Neural cell (in vitro differentiated cells): ENCODE data around the gene AGPAT4. TPM values are rescaled to one million over a fixed set of nuclear protein-coding genes. Genes with fewer than 3 reads are reported as not detected.

Experiments used
- H2AFZ ChIP-seq: fragments of 200-600, 300-800 bp; sonication (generic), shearing (Covaris generic); 2 replicates; pipeline ENCODE4 v1.6.0; 2014; ENCODE audit warnings: low read depth, mild to moderate bottlenecking, antibody characterized with exemption, low read length, moderate library complexity
- H3F3A ChIP-seq: fragments of 200-600 bp; shearing (Covaris generic); 2 replicates; pipeline ENCODE4 v1.6.1; 2016; ENCODE audit warnings: mild to moderate bottlenecking, moderate library complexity, mixed read lengths, antibody characterized with exemption, low read length; ENCODE audit not compliant: insufficient read depth, poor library complexity, severe bottlenecking
- H3K27ac ChIP-seq: fragments of 200-600, 300-800 bp; sonication (generic), shearing (Covaris generic); 2 replicates; pipeline ENCODE4 v1.5.1; 2014; ENCODE audit warnings: mild to moderate bottlenecking, low read length, moderate library complexity
- H3K27me3 ChIP-seq: fragments of 300-800, 200-600 bp; sonication (generic), shearing (Covaris generic); 2 replicates; pipeline ENCODE4 v1.6.0; 2014; ENCODE audit warnings: mild to moderate bottlenecking, low read depth, low read length, moderate library complexity; ENCODE audit not compliant: insufficient read depth
- H3K36me3 ChIP-seq: fragments of 300-800, 200-600 bp; sonication (generic), shearing (Covaris generic); 2 replicates; pipeline ENCODE4 v1.5.1; 2014; ENCODE audit warnings: mild to moderate bottlenecking, antibody characterized with exemption, low read length, moderate library complexity; ENCODE audit not compliant: insufficient read depth
- H3K4me2 ChIP-seq: fragments of 300-800, 200-600 bp; sonication (generic), shearing (Covaris generic); 2 replicates; pipeline ENCODE4 v1.6.0; 2014; ENCODE audit warnings: mild to moderate bottlenecking, low read length
- H3K4me3 ChIP-seq: fragments of 300-800, 200-600 bp; sonication (generic), shearing (Covaris generic); 2 replicates; pipeline ENCODE4 v1.5.1; 2014; ENCODE audit warnings: mild to moderate bottlenecking, low read length, moderate library complexity
- H3K79me2 ChIP-seq: fragments of 200-600 bp; shearing (Covaris generic); replicated peaks from 2 replicates; pipeline ENCODE4 v1.6.0; 2014; ENCODE audit warnings: mild to moderate bottlenecking, low read length, moderate library complexity; ENCODE audit not compliant: insufficient read depth
- H3K9ac ChIP-seq: fragments of 300-800, 200-600 bp; sonication (generic), shearing (Covaris generic); 2 replicates; pipeline ENCODE4 v1.6.1; 2016; ENCODE audit warnings: mild to moderate bottlenecking, low read length, mixed read lengths
- H3K9me2 ChIP-seq: fragments of 200-600 bp; shearing (Covaris generic); 2 replicates; pipeline ENCODE4 v1.6.1; 2016; ENCODE audit warnings: mild to moderate bottlenecking, low read length, mixed read lengths; ENCODE audit not compliant: insufficient read depth
- H3K9me3 ChIP-seq: fragments of 200-600, 300-800 bp; sonication (generic), shearing (Covaris generic); 2 replicates; pipeline ENCODE4 v1.6.1; 2016; ENCODE audit warnings: mild to moderate bottlenecking, mixed run types, low read length, moderate library complexity, mixed read lengths
- H4K20me1 ChIP-seq: fragments of 200-600 bp; shearing (Covaris generic); 2 replicates; pipeline ENCODE4 v1.6.1; 2016; ENCODE audit warnings: mild to moderate bottlenecking, mixed run types; ENCODE audit not compliant: insufficient read depth
- EP300 ChIP-seq: fragments of 450-650 bp; conservative IDR thresholded peaks from 2 replicates; pipeline ENCODE4 v1.6.1; 2014; ENCODE audit warnings: antibody characterized with exemption, mild to moderate bottlenecking, moderate library complexity; ENCODE audit not compliant: poor library complexity, severe bottlenecking
- EZH2 ChIP-seq: fragments of 200-600, 300-800 bp; shearing (Covaris generic), sonication (generic); IDR thresholded peaks from 2 replicates; pipeline ENCODE4 v1.6.1; 2014; ENCODE audit warnings: antibody characterized with exemption, low read length, borderline replicate concordance, mild to moderate bottlenecking; ENCODE audit not compliant: insufficient read depth, poor library complexity, severe bottlenecking
- MXI1 ChIP-seq: fragments of 450-650 bp; conservative IDR thresholded peaks from 2 replicates; pipeline ENCODE4 v1.6.1; 2014; ENCODE audit warnings: antibody characterized with exemption, mild to moderate bottlenecking; ENCODE audit not compliant: poor library complexity, severe bottlenecking
- POLR2AphosphoS5 ChIP-seq: IDR thresholded peaks from 2 replicates; pipeline ENCODE4 v1.6.1; 2012
- RAD21 ChIP-seq: fragments of 450-650 bp; conservative IDR thresholded peaks from 2 replicates; pipeline ENCODE4 v1.6.1; 2014; ENCODE audit warnings: antibody characterized with exemption, mild to moderate bottlenecking, moderate library complexity
- SMC3 ChIP-seq: fragments of 450-650 bp; conservative IDR thresholded peaks from 2 replicates; pipeline ENCODE4 v1.6.1; 2014; ENCODE audit warnings: antibody characterized with exemption, mild to moderate bottlenecking, moderate library complexity; ENCODE audit not compliant: poor library complexity
- TAF1 ChIP-seq: IDR thresholded peaks from 2 replicates; pipeline ENCODE4 v1.6.1; 2012; ENCODE audit warnings: low read depth
- polyA plus RNA-seq: library from polyadenylated mRNA; depleted of rRNA; stranded (reverse); fragments of >200 nt; gene quantifications from 2 replicates; pipeline ENCODE4 v1.2.3, GENCODE V29; 2014
- TF ChIP-seq, protein P1 (sequence below): fragments of 450-650 bp; IDR thresholded peaks from 2 replicates; pipeline ENCODE4 v1.5.1; 2014; ENCODE audit warnings: antibody characterized with exemption, mild to moderate bottlenecking, moderate library complexity; ENCODE audit not compliant: poor library complexity, severe bottlenecking
- TF ChIP-seq, protein P2 (sequence below): IDR thresholded peaks from 2 replicates; pipeline ENCODE4 v1.6.1; 2012; ENCODE audit warnings: borderline replicate concordance

Gene AGPAT4
- polyA plus RNA-seq, 1 donor from 2014 or later: 42.6 TPM

GRCh38 chr6:161188547-161189465 lies 85.1 kb downstream of the AGPAT4 start:
- H3K36me3 ChIP-seq: no peaks in the 10 kb centered on the region
- TF ChIP-seq SMC3 (no peak), RAD21 (no peak), MXI1 (no peak), POLR2AphosphoS5 (no peak), EP300 (no peak), TAF1 (no peak), EZH2 (no peak)
- TF ChIP-seq, protein P1, sequence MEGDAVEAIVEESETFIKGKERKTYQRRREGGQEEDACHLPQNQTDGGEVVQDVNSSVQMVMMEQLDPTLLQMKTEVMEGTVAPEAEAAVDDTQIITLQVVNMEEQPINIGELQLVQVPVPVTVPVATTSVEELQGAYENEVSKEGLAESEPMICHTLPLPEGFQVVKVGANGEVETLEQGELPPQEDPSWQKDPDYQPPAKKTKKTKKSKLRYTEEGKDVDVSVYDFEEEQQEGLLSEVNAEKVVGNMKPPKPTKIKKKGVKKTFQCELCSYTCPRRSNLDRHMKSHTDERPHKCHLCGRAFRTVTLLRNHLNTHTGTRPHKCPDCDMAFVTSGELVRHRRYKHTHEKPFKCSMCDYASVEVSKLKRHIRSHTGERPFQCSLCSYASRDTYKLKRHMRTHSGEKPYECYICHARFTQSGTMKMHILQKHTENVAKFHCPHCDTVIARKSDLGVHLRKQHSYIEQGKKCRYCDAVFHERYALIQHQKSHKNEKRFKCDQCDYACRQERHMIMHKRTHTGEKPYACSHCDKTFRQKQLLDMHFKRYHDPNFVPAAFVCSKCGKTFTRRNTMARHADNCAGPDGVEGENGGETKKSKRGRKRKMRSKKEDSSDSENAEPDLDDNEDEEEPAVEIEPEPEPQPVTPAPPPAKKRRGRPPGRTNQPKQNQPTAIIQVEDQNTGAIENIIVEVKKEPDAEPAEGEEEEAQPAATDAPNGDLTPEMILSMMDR: no peak
- TF ChIP-seq, protein P2, sequence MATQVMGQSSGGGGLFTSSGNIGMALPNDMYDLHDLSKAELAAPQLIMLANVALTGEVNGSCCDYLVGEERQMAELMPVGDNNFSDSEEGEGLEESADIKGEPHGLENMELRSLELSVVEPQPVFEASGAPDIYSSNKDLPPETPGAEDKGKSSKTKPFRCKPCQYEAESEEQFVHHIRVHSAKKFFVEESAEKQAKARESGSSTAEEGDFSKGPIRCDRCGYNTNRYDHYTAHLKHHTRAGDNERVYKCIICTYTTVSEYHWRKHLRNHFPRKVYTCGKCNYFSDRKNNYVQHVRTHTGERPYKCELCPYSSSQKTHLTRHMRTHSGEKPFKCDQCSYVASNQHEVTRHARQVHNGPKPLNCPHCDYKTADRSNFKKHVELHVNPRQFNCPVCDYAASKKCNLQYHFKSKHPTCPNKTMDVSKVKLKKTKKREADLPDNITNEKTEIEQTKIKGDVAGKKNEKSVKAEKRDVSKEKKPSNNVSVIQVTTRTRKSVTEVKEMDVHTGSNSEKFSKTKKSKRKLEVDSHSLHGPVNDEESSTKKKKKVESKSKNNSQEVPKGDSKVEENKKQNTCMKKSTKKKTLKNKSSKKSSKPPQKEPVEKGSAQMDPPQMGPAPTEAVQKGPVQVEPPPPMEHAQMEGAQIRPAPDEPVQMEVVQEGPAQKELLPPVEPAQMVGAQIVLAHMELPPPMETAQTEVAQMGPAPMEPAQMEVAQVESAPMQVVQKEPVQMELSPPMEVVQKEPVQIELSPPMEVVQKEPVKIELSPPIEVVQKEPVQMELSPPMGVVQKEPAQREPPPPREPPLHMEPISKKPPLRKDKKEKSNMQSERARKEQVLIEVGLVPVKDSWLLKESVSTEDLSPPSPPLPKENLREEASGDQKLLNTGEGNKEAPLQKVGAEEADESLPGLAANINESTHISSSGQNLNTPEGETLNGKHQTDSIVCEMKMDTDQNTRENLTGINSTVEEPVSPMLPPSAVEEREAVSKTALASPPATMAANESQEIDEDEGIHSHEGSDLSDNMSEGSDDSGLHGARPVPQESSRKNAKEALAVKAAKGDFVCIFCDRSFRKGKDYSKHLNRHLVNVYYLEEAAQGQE: no peak
- no peak overlapping the region for H3K4me2 ChIP-seq
- no peak overlapping the region for H3K9ac ChIP-seq
- no peaks in the 10 kb centered on the region for H4K20me1 ChIP-seq
- H3K27ac ChIP-seq: no peak overlapping the region
- H2AFZ ChIP-seq: no peak overlapping the region
- H3K27me3 ChIP-seq: no peaks in the 10 kb centered on the region
- no peaks in the 10 kb centered on the region for H3K9me2 ChIP-seq
- peaks cover 5% of the 10 kb centered on the region for H3K9me3 ChIP-seq
- H3F3A ChIP-seq: no peaks in the 10 kb centered on the region
- H3K79me2 ChIP-seq: peaks cover 53% of the 10 kb centered on the region
- no peak overlapping the region for H3K4me3 ChIP-seq

- no peaks in the 10 kb centered on the region for H3K9me3 ChIP-seq
- no peak overlapping the region for H3K9ac ChIP-seq
- H3K4me2 ChIP-seq: no peak overlapping the region
- TF ChIP-seq SMC3 (no peak), POLR2AphosphoS5 (no peak), TAF1 (no peak)
- TF ChIP-seq, protein P2: no peak
- TF ChIP-seq, protein P1: no peak
- no peak overlapping the region for H2AFZ ChIP-seq
- no peak overlapping the region for H3K27ac ChIP-seq
- no peaks in the 10 kb centered on the region for H3K36me3 ChIP-seq
- no peaks in the 10 kb centered on the region for H4K20me1 ChIP-seq
- H3K4me3 ChIP-seq: no peak overlapping the region
- no peaks in the 10 kb centered on the region for H3F3A ChIP-seq
- H3K79me2 ChIP-seq: peaks cover 41% of the 10 kb centered on the region
- no peaks in the 10 kb centered on the region for H3K27me3 ChIP-seq
- H3K9me2 ChIP-seq: no peaks in the 10 kb centered on the region
Observed at GRCh38 chr6:161186173-161186769, 87.6 kb downstream of the AGPAT4 start.
